GM23248 (cell line): ENCODE data around the gene STK4. TPM values are rescaled to one million over a fixed set of nuclear protein-coding genes. Genes with fewer than 3 reads are reported as not detected.

Source experiments
- DNase-seq: peaks from one replicate; pipeline ENCODE4 v3.0.0-alpha.2; 2015
- H2AFZ ChIP-seq: fragments of 200-600 bp; sonication (generic); 2 replicates; pipeline ENCODE4 v1.6.1; 2016; ENCODE audit warnings: antibody characterized with exemption
- H3F3A ChIP-seq: fragments of 200-600 bp; sonication (generic); 2 replicates; pipeline ENCODE4 v1.6.1; 2016; ENCODE audit warnings: mild to moderate bottlenecking, antibody characterized with exemption, mixed run types; ENCODE audit not compliant: insufficient read depth
- H3K27ac ChIP-seq: fragments of 200-600 bp; sonication (generic); 2 replicates; pipeline ENCODE4 v1.5.1; 2016; ENCODE audit warnings: mild to moderate bottlenecking
- H3K27me3 ChIP-seq: fragments of 200-600 bp; sonication (generic); replicated peaks from 2 replicates; pipeline ENCODE4 v1.6.1; 2016; ENCODE audit warnings: mild to moderate bottlenecking; ENCODE audit not compliant: insufficient read depth
- H3K36me3 ChIP-seq: fragments of 200-600 bp; sonication (generic); 2 replicates; pipeline ENCODE4 v1.6.1; 2016; ENCODE audit warnings: low read depth, mild to moderate bottlenecking
- H3K4me1 ChIP-seq: fragments of 200-600 bp; sonication (generic); 2 replicates; pipeline ENCODE4 v1.6.1; 2016; ENCODE audit warnings: mild to moderate bottlenecking; ENCODE audit not compliant: insufficient read depth
- H3K4me2 ChIP-seq: fragments of 200-600 bp; sonication (generic); one replicate; pipeline ENCODE4 v1.6.1; 2016; ENCODE audit warnings: mild to moderate bottlenecking; ENCODE audit not compliant: unreplicated experiment
- H3K4me3 ChIP-seq: fragments of 200-600 bp; sonication (generic); 2 replicates; pipeline ENCODE4 v1.5.1; 2016; ENCODE audit warnings: mild to moderate bottlenecking
- H3K79me2 ChIP-seq: fragments of 200-600 bp; sonication (generic); 2 replicates; pipeline ENCODE4 v1.6.1; 2016; ENCODE audit warnings: mild to moderate bottlenecking; ENCODE audit not compliant: insufficient read depth
- H3K9ac ChIP-seq: fragments of 200-600 bp; sonication (generic); 2 replicates; pipeline ENCODE4 v1.6.1; 2016; ENCODE audit warnings: mild to moderate bottlenecking
- H3K9me2 ChIP-seq: fragments of 200-600 bp; sonication (generic); 2 replicates; pipeline ENCODE4 v1.6.1; 2016; ENCODE audit warnings: mixed run types, mild to moderate bottlenecking, moderate library complexity; ENCODE audit not compliant: insufficient read depth
- H3K9me3 ChIP-seq: fragments of 200-600 bp; sonication (generic); one replicate; pipeline ENCODE4 v1.6.1; 2017; ENCODE audit warnings: low read depth
- H4K20me1 ChIP-seq: fragments of 200-600 bp; sonication (generic); 2 replicates; pipeline ENCODE4 v1.6.0; 2016; ENCODE audit not compliant: insufficient read depth
- EZH2 ChIP-seq: fragments of 200-600 bp; sonication (generic); IDR thresholded peaks from 2 replicates; pipeline ENCODE4 v1.6.1; 2018; ENCODE audit warnings: antibody characterized with exemption, mild to moderate bottlenecking; ENCODE audit not compliant: insufficient read depth, poor library complexity, severe bottlenecking
- EZH2phosphoT487 ChIP-seq: fragments of 200-600 bp; sonication (generic); IDR thresholded peaks from 2 replicates; pipeline ENCODE4 v1.6.1; 2018; ENCODE audit warnings: antibody characterized with exemption, moderate library complexity, mild to moderate bottlenecking, low read depth; ENCODE audit not compliant: insufficient read depth
- WGBS, 2 experiments: methylation state at CpG; one replicate each; pipeline ENCODE4 v1.1.6; 2015 to 2017; ENCODE audit warnings: low lambda C conversion rate in 2 of 2, low coverage in 1 of 2; ENCODE audit errors: missing lambda C conversion rate in 2 of 2; 5-methylcytosine and 5-hydroxymethylcytosine counted together
- in situ Hi-C: fragments of 300-500 bp; cut with MboI; formaldehyde crosslinking; loops from 2 replicates; pipeline ENCODE4 v1.15.0; 2020
- polyA plus RNA-seq: library from polyadenylated mRNA; unstranded; fragments of >200 nt; fragmentation: Nextera tagmentation; extraction: Ambion mirVana; gene quantifications from 2 replicates; pipeline ENCODE4 v1.2.1, GENCODE V29; 2016
- small RNA-seq: library from RNA; depleted of rRNA; stranded (forward); fragments of <200 nt; gene quantifications from one replicate; pipeline ENCODE3, GENCODE V24; 2014; ENCODE audit warnings: low read depth, low replicate concordance
- total RNA-seq: library from RNA; depleted of rRNA; stranded (reverse); fragments of >200 nt; shearing (Covaris generic); gene quantifications from 2 replicates; pipeline ENCODE4 v1.2.3, GENCODE V29; 2014; rRNA removed

STK4 gene
- total and polyA plus RNA-seq, 2 experiments from 2014 or later = 21.9 to 33.4 TPM

GRCh38 chr20:45128099-45128498 is 161.8 kb downstream of the STK4 start:
- no peak overlapping the region for H2AFZ ChIP-seq
- no peaks in the 10 kb centered on the region for H3K4me1 ChIP-seq
- H4K20me1 ChIP-seq = no peaks in the 10 kb centered on the region
- peak; percentile 47 for DNase-seq
- no peak overlapping the region for H3K27ac ChIP-seq
- no peaks in the 10 kb centered on the region for H3K9me3 ChIP-seq
- H3K9ac ChIP-seq = no peak overlapping the region
- peaks cover 45% of the 10 kb centered on the region for H3K27me3 ChIP-seq
- in situ Hi-C loops = loop anchor here (25.0 kb wide), 1 partner anchor 359 kb away; no protein-coding TSS in a partner anchor
- H3K4me3 ChIP-seq = no peak overlapping the region
- H3K4me2 ChIP-seq = no peak overlapping the region
- H3K79me2 ChIP-seq = no peaks in the 10 kb centered on the region
- H3K9me2 ChIP-seq = no peaks in the 10 kb centered on the region
- TF ChIP-seq EZH2phosphoT487 (no peak), EZH2 (no peak)
- WGBS, 2 experiments = 55 to 58% methylated on average over 2 of the region's 2 CpGs
- H3F3A ChIP-seq = no peaks in the 10 kb centered on the region
- no peaks in the 10 kb centered on the region for H3K36me3 ChIP-seq

Small RNA genes within 50 kb of the gene (small RNA-seq; reads per million reads assigned to genes)
- gene RF00019 = not detected

Other genes with a start within 250 kb of the STK4 start
- 9.9 and 11.1 TPM in 2 replicates for gene KCNK15, start 220.6 kb upstream of the STK4 start, total RNA-seq
- gene KCNK15, start 220.6 kb upstream of the STK4 start, polyA plus RNA-seq = 5.2 and 5.7 TPM in 2 replicates
- gene RIMS4, start 156.0 kb upstream of the STK4 start, total RNA-seq = 0.22 TPM in 1 of 2 replicates, not detected in the other
- not detected in 2 replicates for gene RIMS4, start 156.0 kb upstream of the STK4 start, polyA plus RNA-seq
- gene YWHAB, start 80.8 kb upstream of the STK4 start, total RNA-seq = 95.0 and 116 TPM in 2 replicates
- 425 and 445 TPM in 2 replicates for gene YWHAB, start 80.8 kb upstream of the STK4 start, polyA plus RNA-seq
- 5.9 and 33.5 TPM in 2 replicates for gene PABPC1L, start 56.5 kb upstream of the STK4 start, total RNA-seq
- 7.8 and 10.4 TPM in 2 replicates for gene PABPC1L, start 56.5 kb upstream of the STK4 start, polyA plus RNA-seq
- gene TOMM34, start 6.1 kb upstream of the STK4 start, total RNA-seq = 53.0 and 63.8 TPM in 2 replicates
- 63.4 and 69.9 TPM in 2 replicates for gene TOMM34, start 6.1 kb upstream of the STK4 start, polyA plus RNA-seq
- 0.11 and 0.25 TPM in 2 replicates for gene KCNS1, start 134.6 kb downstream of the STK4 start, total RNA-seq
- 0.55 and 0.99 TPM in 2 replicates for gene KCNS1, start 134.6 kb downstream of the STK4 start, polyA plus RNA-seq
- gene WFDC5, start 148.7 kb downstream of the STK4 start, total RNA-seq = not detected in 2 replicates
- not detected in 2 replicates for gene WFDC5, start 148.7 kb downstream of the STK4 start, polyA plus RNA-seq
- gene WFDC12, start 158.0 kb downstream of the STK4 start, total RNA-seq = not detected in 2 replicates
- not detected in 2 replicates for gene WFDC12, start 158.0 kb downstream of the STK4 start, polyA plus RNA-seq
- gene PI3, start 208.4 kb downstream of the STK4 start, total RNA-seq = 1.5 TPM in 1 of 2 replicates, not detected in the other
- gene PI3, start 208.4 kb downstream of the STK4 start, polyA plus RNA-seq = not detected in 2 replicates
- gene SEMG1, start 240.5 kb downstream of the STK4 start, total RNA-seq = not detected in 2 replicates
- not detected in 2 replicates for gene SEMG1, start 240.5 kb downstream of the STK4 start, polyA plus RNA-seq